GM23248 (cell line): ENCODE data around the gene THSD4.

Experiments
- EZH2 ChIP-seq: fragments of 200-600 bp; sonication (generic); IDR thresholded peaks from 2 replicates; pipeline ENCODE4 v1.6.1; 2018; ENCODE audit warnings: antibody characterized with exemption, mild to moderate bottlenecking; ENCODE audit not compliant: insufficient read depth, poor library complexity, severe bottlenecking
- EZH2phosphoT487 ChIP-seq: fragments of 200-600 bp; sonication (generic); IDR thresholded peaks from 2 replicates; pipeline ENCODE4 v1.6.1; 2018; ENCODE audit warnings: antibody characterized with exemption, moderate library complexity, mild to moderate bottlenecking, low read depth; ENCODE audit not compliant: insufficient read depth

- TF ChIP-seq EZH2phosphoT487: no peak
- TF ChIP-seq EZH2: no peak
Measured at GRCh38 chr15:71282076-71282475, 166.8 kb downstream of the THSD4 start.
